G401 (cell line): ENCODE results near the gene CXCL6. TPM values are rescaled to one million over a fixed set of nuclear protein-coding genes. Genes with fewer than 3 reads are reported as not detected.

Experiments used
- total RNA-seq: library from RNA; depleted of rRNA; stranded (reverse); fragments of >200 nt; shearing (Covaris generic); gene quantifications from 2 replicates; pipeline ENCODE4 v1.2.3, GENCODE V29; 2014; rRNA removed

Gene CXCL6
- total RNA-seq, 1 experiment from 2014 or later = not detected

Other genes starting within 250 kb of the CXCL6 start
- not detected in 2 replicates for gene RASSF6, start 216.2 kb upstream of the CXCL6 start, total RNA-seq
- gene CXCL8, start 96.1 kb upstream of the CXCL6 start, total RNA-seq = not detected in 2 replicates
- not detected in 2 replicates for gene PF4V1, start 16.6 kb downstream of the CXCL6 start, total RNA-seq
- gene CXCL1, start 32.7 kb downstream of the CXCL6 start, total RNA-seq = not detected in 2 replicates
- not detected in 2 replicates for gene PF4, start 145.3 kb downstream of the CXCL6 start, total RNA-seq
- not detected in 2 replicates for gene PPBP, start 151.5 kb downstream of the CXCL6 start, total RNA-seq
- gene CXCL5, start 162.0 kb downstream of the CXCL6 start, total RNA-seq = not detected in 2 replicates
- not detected in 2 replicates for gene CXCL3, start 202.0 kb downstream of the CXCL6 start, total RNA-seq